Activated CD8-positive, alpha-beta T cell treated with anti-CD3 and anti-CD28 coated beads, Interleukin-2, amount 10 ng/mL, durations not matched to agents 7 days and 5 days (primary cell): ENCODE results near the gene SH2D3C. TPM values are rescaled to one million over a fixed set of nuclear protein-coding genes. Genes with fewer than 3 reads are reported as not detected.
A peak's percentile ranks its signal among the peaks of the same experiment; 100 is the strongest.

Experiments
- ATAC-seq: fragments of 150-1000 bp; cut with Tn5 transposase; one replicate; pipeline ENCODE4 v1.10.0; 2021; ENCODE audit warnings: moderate library complexity
- CTCF ChIA-PET: fragments of 350-600 bp; sonication (Branson Sonifier 250); formaldehyde crosslinking; loops from one replicate; lab custom pipeline; 2021; ENCODE audit warnings: antibody characterized with exemption; lab: Charles Lee
- POLR2A ChIA-PET: fragments of 350-600 bp; sonication (Branson Sonifier 250); formaldehyde crosslinking; loops from one replicate; lab custom pipeline; 2021; ENCODE audit warnings: antibody characterized with exemption; lab: Charles Lee
- DNase-seq: peaks from one replicate; pipeline ENCODE4 v3.0.0-alpha.2; 2020
- H3K27ac Mint-ChIP-seq: one replicate; pipeline ENCODE4 v1.8.0; 2021; ENCODE audit warnings: mild to moderate bottlenecking, mixed read lengths
- H3K27me3 Mint-ChIP-seq: one replicate; pipeline ENCODE4 v1.8.0; 2021; ENCODE audit warnings: low read depth, mixed read lengths
- H3K36me3 Mint-ChIP-seq: one replicate; pipeline ENCODE4 v1.8.0; 2021; ENCODE audit warnings: low read depth, mixed read lengths
- H3K4me1 Mint-ChIP-seq: one replicate; pipeline ENCODE4 v1.8.0; 2021; ENCODE audit warnings: low read depth, mixed read lengths
- H3K4me3 Mint-ChIP-seq: one replicate; pipeline ENCODE4 v1.8.0; 2021; ENCODE audit warnings: mild to moderate bottlenecking, mixed read lengths
- H3K9me3 Mint-ChIP-seq: one replicate; pipeline ENCODE4 v1.8.0; 2022; ENCODE audit warnings: mixed read lengths; ENCODE audit not compliant: insufficient read depth
- total RNA-seq, 2 experiments: library from RNA; stranded (reverse); gene quantifications; one replicate each; pipeline ENCODE4 v1.2.3, GENCODE V29; 2021

Gene SH2D3C
- total RNA-seq, 2 experiments from 2014 or later = 75.6 to 77.5 TPM

DNA sequence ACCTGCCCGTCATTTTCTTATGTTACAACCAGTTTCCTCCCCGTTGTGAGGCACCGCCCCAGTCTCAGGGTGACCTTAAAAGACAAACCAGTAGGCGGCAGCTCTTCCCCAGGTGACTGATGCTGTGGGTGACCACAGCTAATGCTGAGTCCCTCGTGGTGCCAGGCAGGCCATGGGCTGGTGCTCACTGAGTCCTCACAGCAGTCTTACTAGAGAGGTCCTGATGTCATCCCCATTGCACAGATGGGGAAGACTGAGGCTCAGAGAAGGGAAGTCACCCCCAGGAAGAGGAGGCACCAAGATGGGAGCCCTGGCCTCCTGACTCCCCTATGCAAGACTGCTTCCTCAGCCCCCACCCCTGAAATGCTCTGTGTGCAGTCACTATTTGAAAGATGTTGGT, 70.7 kb downstream of the SH2D3C start:
- ChIA-PET POLR2A (no interaction called here), CTCF (interaction anchor here (1.6 kb wide), 1 partner anchor 27 kb away, joined by 8 read pairs; the partner anchor contains the start of gene TOR2A)
- ATAC-seq (peak; percentile 58), DNase-seq (peak; percentile 57)
- H3K27ac Mint-ChIP-seq = no peak overlapping the region
- H3K4me1 Mint-ChIP-seq = peaks cover 29% of the 10 kb centered on the region
- H3K36me3 Mint-ChIP-seq = peaks cover 3% of the 10 kb centered on the region
- no peaks in the 10 kb centered on the region for H3K9me3 Mint-ChIP-seq
- H3K4me3 Mint-ChIP-seq = no peak overlapping the region
- H3K27me3 Mint-ChIP-seq = no peaks in the 10 kb centered on the region

DNA sequence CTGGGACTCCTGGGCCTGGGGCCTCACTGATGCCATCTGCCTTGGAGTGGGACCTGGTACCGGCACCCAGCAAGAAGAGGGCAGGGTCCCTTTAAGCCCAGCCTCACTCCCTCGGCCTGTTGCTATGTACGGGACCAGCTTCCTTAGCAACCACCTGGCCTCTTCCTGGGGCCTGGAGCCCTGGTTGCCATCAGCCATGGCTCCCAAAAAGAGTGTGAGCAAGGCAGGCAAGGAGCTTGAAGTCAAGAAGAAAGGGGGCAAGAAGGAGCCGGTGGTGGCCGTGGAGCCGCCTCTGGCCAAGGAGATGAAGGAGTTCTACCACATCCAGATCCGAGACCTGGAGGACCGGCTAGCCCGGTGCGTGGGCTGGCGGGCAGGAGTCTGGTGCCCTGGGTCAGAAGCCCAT, 71.6 kb downstream of the SH2D3C start, which contains the start of gene CFAP157:
Gene CFAP157, plus strand, starts transcription at position 153 of the 406 bp plus-strand sequence. Its CDS starts 44 bp downstream, at position 197.
- ATAC-seq (no peak), DNase-seq (no peak)
- Mint-ChIP-seq H3K36me3 (peaks cover 3% of the 10 kb centered on the region), H3K4me3 (no peak within 1 kb of the TSS), H3K4me1 (peaks cover 29% of the 10 kb centered on the region), H3K27me3 (no peaks in the 10 kb centered on the region), H3K9me3 (no peaks in the 10 kb centered on the region), H3K27ac (no peak within 1 kb of the TSS)
- ChIA-PET POLR2A (interaction anchor here (2.3 kb wide), 1 partner anchor 28 kb away, joined by 8 read pairs; no protein-coding TSS in a partner anchor), CTCF (no interaction called here)

DNA sequence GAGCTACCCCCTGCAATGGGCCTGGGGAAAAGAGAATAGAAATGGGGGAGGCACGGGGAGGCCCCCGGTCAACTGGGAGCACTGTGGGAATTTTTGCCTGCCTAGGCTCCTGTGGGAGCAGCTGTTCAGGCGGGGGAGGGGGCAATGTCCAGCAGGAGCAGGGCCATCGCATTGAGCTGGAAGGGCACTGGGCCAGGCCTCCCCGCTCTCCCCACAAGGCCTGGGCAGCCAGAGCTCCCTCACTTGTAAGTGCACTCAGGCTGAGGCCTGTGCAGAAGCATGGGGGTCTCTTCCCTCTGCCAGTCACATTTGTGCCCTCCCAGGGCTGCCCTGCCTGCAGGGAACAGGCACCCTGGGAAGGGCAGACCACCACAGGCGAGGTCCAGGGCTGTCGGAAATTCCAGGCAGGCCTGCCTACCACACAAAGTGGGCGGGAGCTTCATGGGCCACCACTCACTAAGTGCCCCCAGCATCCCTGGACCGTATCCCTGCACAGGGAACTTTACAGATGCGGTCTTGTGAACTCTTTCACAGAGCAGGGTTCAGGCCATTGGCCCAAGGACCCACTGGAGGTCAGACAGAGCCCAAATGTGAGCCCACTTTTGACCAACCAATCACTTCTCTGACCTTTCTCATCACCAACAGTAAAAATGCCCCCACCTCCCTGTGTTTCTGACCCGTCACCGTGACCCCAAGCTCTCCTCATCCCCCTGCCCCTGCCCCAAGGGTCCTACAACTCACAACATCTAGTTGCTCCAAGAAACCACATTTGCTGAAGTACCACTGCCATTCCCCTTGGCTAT, 72.7 kb downstream of the SH2D3C start:
- Mint-ChIP-seq H3K27ac (no peak overlapping the region), H3K27me3 (no peaks in the 10 kb centered on the region), H3K4me3 (no peak overlapping the region), H3K4me1 (peaks cover 19% of the 10 kb centered on the region), H3K36me3 (peaks cover 3% of the 10 kb centered on the region), H3K9me3 (no peaks in the 10 kb centered on the region)
- DNase-seq (no peak), ATAC-seq (no peak)
- POLR2A ChIA-PET = interaction anchor here (0.8 to 2.3 kb wide), 3 partner anchors 9 to 255 kb away, joined by 3 to 8 read pairs (median 8); partner anchors contain the start of genes LRSAM1, PTRH1, RPL12 and TTC16
- CTCF ChIA-PET = interaction anchor here (1.5 kb wide), 1 partner anchor 29 kb away, joined by 7 read pairs; the partner anchor contains the start of gene TOR2A

DNA sequence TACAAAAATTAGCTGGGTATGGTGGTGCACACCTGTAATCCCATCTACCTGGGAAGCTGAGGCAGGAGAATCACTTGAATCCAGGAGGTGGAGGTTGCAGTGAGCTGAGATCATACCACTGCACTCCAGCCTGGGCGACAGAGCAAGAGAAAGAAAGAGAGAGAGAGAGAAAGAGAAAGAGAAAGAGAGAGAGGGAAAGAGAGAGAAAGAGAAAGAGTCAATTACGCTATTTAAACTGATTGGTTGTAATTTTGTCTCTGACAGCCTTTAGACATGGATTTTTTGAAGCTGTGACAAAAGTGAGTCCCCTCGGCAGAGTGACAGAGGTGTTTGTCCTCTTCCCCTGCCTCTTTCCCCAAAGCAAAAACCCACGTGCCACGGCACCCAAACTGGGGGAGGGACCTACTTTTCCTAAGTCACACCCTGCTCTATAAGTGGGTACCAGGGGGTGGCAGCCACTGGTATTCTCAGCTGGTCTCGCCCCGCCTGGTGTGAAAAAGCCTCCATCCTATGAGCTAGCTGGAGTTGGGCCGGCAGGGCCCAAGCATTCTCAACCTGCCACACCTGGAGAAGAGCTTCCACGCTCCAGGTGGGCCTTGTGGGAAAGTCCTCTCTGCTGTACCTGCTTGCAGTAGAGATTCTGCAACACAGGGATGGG, 75.0 kb downstream of the SH2D3C start:
- no peak for DNase-seq
- Mint-ChIP-seq H3K9me3 (no peaks in the 10 kb centered on the region), H3K27ac (no peak overlapping the region), H3K27me3 (no peaks in the 10 kb centered on the region), H3K4me3 (no peak overlapping the region), H3K36me3 (no peaks in the 10 kb centered on the region), H3K4me1 (peaks cover 23% of the 10 kb centered on the region)
- CTCF ChIA-PET = interaction anchor here (0.9 to 1.7 kb wide), 2 partner anchors 31 to 177 kb away, joined by 3 to 4 read pairs; partner anchors contain the start of gene TOR2A
- ATAC-seq = no peak
- POLR2A ChIA-PET = interaction anchor here (2.1 kb wide), 1 partner anchor 12 kb away, joined by 8 read pairs; the partner anchor contains the start of genes PTRH1 and TTC16

DNA sequence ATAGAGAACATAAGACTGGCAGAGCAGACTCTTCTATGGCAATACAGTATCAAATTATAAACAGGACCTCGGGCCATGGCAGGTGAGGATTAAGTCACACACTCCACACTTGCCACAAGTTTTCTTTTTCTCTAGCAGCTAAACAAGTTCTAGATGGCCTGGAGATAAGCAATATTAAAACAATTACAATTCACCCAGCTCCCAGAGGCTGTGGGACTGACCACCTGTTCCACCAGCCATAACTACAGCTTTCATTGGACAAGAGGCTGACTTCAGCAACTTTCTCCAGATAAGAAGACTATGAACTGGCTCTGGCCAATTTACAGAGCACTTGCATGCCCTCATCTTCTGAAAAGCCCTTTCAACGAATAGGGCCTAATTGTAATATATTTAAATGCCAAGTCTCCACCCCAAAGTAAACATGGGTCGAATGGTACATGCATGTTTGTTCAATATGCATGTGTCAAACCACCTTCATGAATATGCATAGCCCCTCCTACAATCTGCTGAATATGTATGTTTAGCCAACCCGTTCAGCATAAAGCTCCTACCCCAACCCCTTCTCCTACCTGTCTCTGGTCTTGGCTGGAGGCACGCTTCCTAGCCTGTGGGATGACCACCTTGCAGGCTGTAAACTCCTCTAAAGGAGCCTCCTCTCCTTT, 77.7 kb downstream of the SH2D3C start:
- no peak overlapping the region for H3K27ac Mint-ChIP-seq
- no peaks in the 10 kb centered on the region for H3K27me3 Mint-ChIP-seq
- POLR2A ChIA-PET = no interaction called here
- no peaks in the 10 kb centered on the region for H3K9me3 Mint-ChIP-seq
- CTCF ChIA-PET = interaction anchor here (1.3 kb wide), 1 partner anchor 34 kb away, joined by 7 read pairs; the partner anchor contains the start of gene TOR2A
- no peak for DNase-seq
- no peak overlapping the region for H3K4me3 Mint-ChIP-seq
- peaks cover 11% of the 10 kb centered on the region for H3K4me1 Mint-ChIP-seq
- ATAC-seq = no peak
- no peaks in the 10 kb centered on the region for H3K36me3 Mint-ChIP-seq

DNA sequence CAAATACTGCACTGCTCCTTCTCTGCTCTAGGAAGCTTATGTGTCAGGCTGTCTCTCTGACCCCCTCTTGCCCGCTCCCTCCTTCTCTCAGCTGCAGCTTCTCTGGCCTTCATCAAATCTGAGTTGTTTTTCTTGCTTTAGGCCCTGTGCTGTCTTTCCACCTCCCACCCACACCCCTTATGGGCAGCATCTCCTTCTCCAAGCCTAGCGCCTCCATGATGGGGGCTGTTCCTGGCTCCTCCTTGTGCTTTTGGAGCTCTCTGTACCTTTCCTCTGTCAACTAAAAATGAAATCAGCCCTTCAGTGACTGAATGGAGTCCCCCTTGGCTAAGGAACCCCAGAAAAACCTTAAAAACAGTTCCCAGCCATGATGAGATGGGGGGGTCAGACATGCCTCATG, 78.3 kb downstream of the SH2D3C start:
- DNase-seq = no peak
- Mint-ChIP-seq H3K4me3 (no peak overlapping the region), H3K9me3 (no peaks in the 10 kb centered on the region), H3K36me3 (no peaks in the 10 kb centered on the region), H3K27ac (no peak overlapping the region), H3K27me3 (no peaks in the 10 kb centered on the region), H3K4me1 (peaks cover 11% of the 10 kb centered on the region)
- ChIA-PET POLR2A (no interaction called here), CTCF (interaction anchor here (1.3 kb wide), 1 partner anchor 35 kb away, joined by 7 read pairs; the partner anchor contains the start of gene TOR2A)
- no peak for ATAC-seq

DNA sequence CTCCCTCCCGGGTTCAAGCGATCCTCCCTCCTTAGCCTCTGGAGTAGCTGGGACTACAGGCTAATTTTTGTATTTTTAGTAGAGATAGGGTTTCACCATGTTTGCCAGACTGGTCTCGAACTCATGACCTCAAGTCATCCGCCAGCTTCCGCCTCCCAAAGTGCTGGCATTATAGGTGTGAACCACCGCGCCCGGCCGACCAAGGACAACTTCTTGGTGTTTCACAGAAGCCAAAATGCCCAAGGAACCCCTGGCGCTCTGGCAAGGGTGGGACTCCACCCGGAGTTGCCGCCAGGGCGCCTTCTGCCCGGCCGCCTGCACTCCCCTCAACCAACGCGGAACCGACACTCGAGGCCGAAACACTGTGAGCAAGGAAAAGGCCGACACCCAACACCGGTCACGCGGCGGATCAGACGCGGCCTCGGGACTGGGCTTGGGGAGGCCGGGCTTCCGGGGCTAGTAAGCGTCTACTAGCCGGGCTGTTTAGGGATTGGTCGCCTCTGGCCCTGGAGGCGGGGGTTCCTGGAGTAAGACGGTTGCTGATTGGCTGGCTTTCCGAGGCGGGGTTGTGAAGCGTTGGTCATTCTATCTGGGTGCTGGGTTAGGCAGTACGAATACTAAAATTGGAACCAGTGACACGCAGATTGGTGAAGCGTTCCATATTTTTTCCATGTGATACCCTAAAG, 79.3 kb downstream of the SH2D3C start:
- POLR2A ChIA-PET = no interaction called here
- peaks cover 11% of the 10 kb centered on the region for H3K4me1 Mint-ChIP-seq
- DNase-seq = peak; percentile 89
- H3K9me3 Mint-ChIP-seq = no peaks in the 10 kb centered on the region
- CTCF ChIA-PET = no interaction called here
- peak overlapping the region; percentile 69 for H3K27ac Mint-ChIP-seq
- peak overlapping the region; percentile 54 for H3K4me3 Mint-ChIP-seq
- no peaks in the 10 kb centered on the region for H3K36me3 Mint-ChIP-seq
- peak; percentile 99 for ATAC-seq
- no peaks in the 10 kb centered on the region for H3K27me3 Mint-ChIP-seq

DNA sequence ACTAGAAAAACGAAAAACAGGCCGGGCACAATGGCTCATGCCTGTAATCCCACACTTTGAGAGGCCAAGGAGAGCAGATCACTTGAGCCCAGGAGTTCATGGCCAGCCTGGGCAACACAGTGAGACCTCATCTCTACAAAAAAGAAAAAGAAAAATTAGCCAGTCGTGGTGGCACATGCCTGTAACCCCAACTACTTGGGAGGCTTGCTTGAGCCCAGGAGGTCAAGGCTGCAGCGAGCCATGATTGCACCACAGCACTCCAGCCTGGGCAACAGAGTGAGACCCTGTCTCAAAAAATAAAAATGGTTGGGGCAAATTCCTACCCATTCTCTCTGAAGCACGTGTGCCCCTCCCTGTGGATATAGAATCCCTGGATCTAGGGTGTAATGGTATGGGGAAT, 80.1 kb downstream of the SH2D3C start:
- H3K4me1 Mint-ChIP-seq = peaks cover 11% of the 10 kb centered on the region
- no peak for ATAC-seq
- no peak overlapping the region for H3K27ac Mint-ChIP-seq
- CTCF ChIA-PET = interaction anchor here (1.4 kb wide), 1 partner anchor 171 kb away, joined by 3 read pairs; no protein-coding TSS in a partner anchor
- no peaks in the 10 kb centered on the region for H3K9me3 Mint-ChIP-seq
- no peaks in the 10 kb centered on the region for H3K36me3 Mint-ChIP-seq
- H3K4me3 Mint-ChIP-seq = no peak overlapping the region
- H3K27me3 Mint-ChIP-seq = no peaks in the 10 kb centered on the region
- DNase-seq = no peak
- POLR2A ChIA-PET = no interaction called here

DNA sequence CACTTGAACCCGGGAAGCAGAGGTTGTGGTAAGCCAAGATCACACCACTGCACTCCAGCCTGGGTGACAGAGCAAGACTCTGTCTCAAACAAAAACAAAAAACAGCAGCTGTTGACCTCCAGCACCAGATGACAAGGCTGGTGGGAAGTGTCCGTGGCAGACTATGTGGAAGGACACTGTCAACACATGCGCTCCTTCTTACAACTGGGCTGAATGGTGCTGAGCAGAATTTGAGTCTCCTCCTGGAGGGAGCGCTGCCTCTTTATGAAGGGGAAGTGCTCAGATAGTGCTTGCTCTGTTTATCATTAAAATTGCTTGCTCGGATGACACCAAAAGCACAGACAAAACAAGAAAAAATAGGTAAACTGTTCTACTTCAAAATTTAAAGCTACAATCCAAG, 80.9 kb downstream of the SH2D3C start:
- DNase-seq (no peak), ATAC-seq (no peak)
- Mint-ChIP-seq H3K4me1 (peaks cover 11% of the 10 kb centered on the region), H3K27ac (no peak overlapping the region), H3K9me3 (no peaks in the 10 kb centered on the region), H3K36me3 (no peaks in the 10 kb centered on the region), H3K4me3 (no peak overlapping the region), H3K27me3 (no peaks in the 10 kb centered on the region)
- ChIA-PET CTCF (interaction anchor here (0.7 to 1.4 kb wide), 2 partner anchors 37 to 172 kb away, joined by 3 read pairs; partner anchors contain the start of gene TOR2A), POLR2A (no interaction called here)

DNA sequence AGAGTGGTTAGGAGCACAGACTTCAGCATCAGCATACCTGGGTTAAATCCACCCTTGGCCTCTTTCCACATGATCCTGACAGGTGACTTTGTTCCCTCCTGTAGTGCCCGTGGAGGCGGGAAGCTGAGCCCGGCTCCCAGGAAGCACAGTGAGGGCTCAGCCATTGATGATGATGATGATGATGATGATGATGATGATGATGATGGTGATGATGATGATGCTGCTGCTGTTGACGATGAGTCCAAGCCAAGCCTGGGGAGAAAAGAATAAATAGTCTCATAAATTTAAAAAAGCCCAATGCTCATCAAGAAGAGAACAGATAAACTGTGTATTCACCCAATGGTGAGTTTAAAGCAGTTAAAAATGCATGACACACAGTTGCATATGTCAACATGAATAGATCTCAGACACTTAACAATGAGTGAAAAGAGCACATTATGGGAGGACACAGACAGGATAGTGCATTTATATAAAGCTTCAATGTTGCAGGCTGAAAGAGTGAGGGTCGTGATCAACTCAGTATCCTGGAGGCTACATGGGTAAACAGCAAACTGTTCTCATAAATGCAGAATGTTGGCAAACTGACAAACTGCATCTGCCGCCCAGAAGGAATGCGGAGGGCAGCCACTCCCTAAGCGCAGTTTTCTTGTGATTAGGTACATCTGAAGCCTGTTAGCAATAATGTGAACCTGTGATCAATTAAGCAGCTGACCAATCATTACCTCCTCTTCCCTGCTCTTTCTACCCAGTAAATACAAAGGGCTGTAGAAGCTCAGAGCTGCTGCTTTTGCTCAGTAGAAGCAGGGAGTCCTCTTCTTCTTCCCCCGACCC, 83.4 kb downstream of the SH2D3C start:
- Mint-ChIP-seq H3K4me1 (peaks cover 11% of the 10 kb centered on the region), H3K4me3 (no peak overlapping the region), H3K27ac (no peak overlapping the region), H3K27me3 (no peaks in the 10 kb centered on the region), H3K36me3 (no peaks in the 10 kb centered on the region), H3K9me3 (no peaks in the 10 kb centered on the region)
- ATAC-seq (no peak), DNase-seq (no peak)
- ChIA-PET POLR2A (no interaction called here), CTCF (no interaction called here)
